Spleen (tissue), 7 donors: ENCODE results near the gene NYNRIN.

Experiments used
- CTCF ChIP-seq, 11 experiments: fragments of 200-600 bp in 7 of 11; fragments of 450-650 bp in 4 of 11; sonication (generic) in 4 of 11; IDR thresholded peaks in 8 of 11; conservative IDR thresholded peaks in 3 of 11; 1 replicate in 7 of 11; 2 replicates in 4 of 11; pipeline versions ENCODE4 v1.4.0 to v1.8.0; 2016 to 2021; ENCODE audit warnings: antibody characterized with exemption in 11 of 11, inconsistent platforms in 4 of 11, mild to moderate bottlenecking in 1 of 11
- POLR2A ChIP-seq, 3 donors: fragments of 450-650 bp; IDR thresholded peaks; one replicate each; pipeline ENCODE4 v1.5.1; 2017; ENCODE audit warnings: antibody characterized with exemption in 3 of 3, mild to moderate bottlenecking in 1 of 3
- donor health status: DM: no; HTN: no; CAD: no; lungs with moderate emphysema.
- donor health status: DM: no; HTN: no; CAD: no.
- donor health status: DM: no; HTN: no; CAD: no.

- TF ChIP-seq CTCF (IDR thresholded peaks at IDR 0.05 in 8 of 11, conservative IDR thresholded peaks at IDR 0.05 in 3 of 11) (no peak), POLR2A (IDR thresholded peaks at IDR 0.05) (no peak)
Measured at GRCh38 chr14:24378327-24378726, 20.5 kb upstream of the NYNRIN start.
